WTC11 (cell line): ENCODE measurements around the gene HPCAL1.

Source experiments
- NR2C2 ChIP-seq: sonication (generic); formaldehyde crosslinking; IDR thresholded peaks from 2 replicates; pipeline ENCODE4 v1.8.0; 2022; ENCODE audit warnings: mild to moderate bottlenecking, missing genetic modification reagents
- ZNF232 ChIP-seq: sonication (generic); formaldehyde crosslinking; IDR thresholded peaks from 2 replicates; pipeline ENCODE4 v1.8.0; 2022; ENCODE audit warnings: mild to moderate bottlenecking, missing genetic modification reagents
- TF ChIP-seq, protein P1 (sequence below): fragments of 200-600 bp; IDR thresholded peaks from 2 replicates; pipeline ENCODE4 v1.8.0; 2022; ENCODE audit warnings: antibody characterized with exemption
- TF ChIP-seq, protein P2 (sequence below): fragments of 250-450 bp; sonication (Bioruptor Pico); IDR thresholded peaks from 2 replicates; pipeline ENCODE4 v2.1.2; 2022; ENCODE audit warnings: mild to moderate bottlenecking, moderate library complexity
- TF ChIP-seq, protein P3 (sequence below): sonication (generic); formaldehyde crosslinking; IDR thresholded peaks from 2 replicates; pipeline ENCODE4 v1.8.0; 2022; ENCODE audit warnings: mild to moderate bottlenecking, missing genetic modification reagents
- TF ChIP-seq, protein P4 (sequence below): sonication (generic); formaldehyde crosslinking; IDR thresholded peaks from 2 replicates; pipeline ENCODE4 v1.8.0; 2022; ENCODE audit warnings: missing genetic modification reagents
- TF ChIP-seq, protein P5 (sequence below): sonication (generic); formaldehyde crosslinking; IDR thresholded peaks from 2 replicates; pipeline ENCODE4 v1.8.1; 2023; ENCODE audit warnings: mild to moderate bottlenecking, moderate library complexity, missing genetic modification reagents
- TF ChIP-seq, protein P6 (sequence below): sonication (generic); formaldehyde crosslinking; IDR thresholded peaks from 2 replicates; pipeline ENCODE4 v1.8.1; 2022; ENCODE audit warnings: low read depth, missing genetic modification reagents, borderline replicate concordance

DNA sequence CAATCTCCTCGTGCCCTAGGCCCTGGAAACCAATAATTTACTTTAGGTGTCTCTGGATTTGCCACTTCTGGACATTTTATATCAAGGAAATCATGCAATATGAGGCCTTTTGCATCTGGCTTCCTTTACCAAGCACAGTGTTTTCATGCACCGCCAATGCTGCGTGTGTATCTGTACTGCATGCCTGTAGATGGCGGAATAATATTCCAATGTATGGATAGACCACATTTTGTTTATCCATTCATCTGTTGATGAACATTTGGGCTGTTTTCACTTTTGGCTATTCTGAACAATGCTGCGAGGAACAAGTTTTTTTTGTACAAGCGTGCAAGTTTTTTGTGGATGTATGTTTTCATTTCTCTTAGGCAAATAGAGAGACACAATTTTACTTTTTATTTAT lies 18.9 kb downstream of the HPCAL1 start:
- TF ChIP-seq, protein P1, sequence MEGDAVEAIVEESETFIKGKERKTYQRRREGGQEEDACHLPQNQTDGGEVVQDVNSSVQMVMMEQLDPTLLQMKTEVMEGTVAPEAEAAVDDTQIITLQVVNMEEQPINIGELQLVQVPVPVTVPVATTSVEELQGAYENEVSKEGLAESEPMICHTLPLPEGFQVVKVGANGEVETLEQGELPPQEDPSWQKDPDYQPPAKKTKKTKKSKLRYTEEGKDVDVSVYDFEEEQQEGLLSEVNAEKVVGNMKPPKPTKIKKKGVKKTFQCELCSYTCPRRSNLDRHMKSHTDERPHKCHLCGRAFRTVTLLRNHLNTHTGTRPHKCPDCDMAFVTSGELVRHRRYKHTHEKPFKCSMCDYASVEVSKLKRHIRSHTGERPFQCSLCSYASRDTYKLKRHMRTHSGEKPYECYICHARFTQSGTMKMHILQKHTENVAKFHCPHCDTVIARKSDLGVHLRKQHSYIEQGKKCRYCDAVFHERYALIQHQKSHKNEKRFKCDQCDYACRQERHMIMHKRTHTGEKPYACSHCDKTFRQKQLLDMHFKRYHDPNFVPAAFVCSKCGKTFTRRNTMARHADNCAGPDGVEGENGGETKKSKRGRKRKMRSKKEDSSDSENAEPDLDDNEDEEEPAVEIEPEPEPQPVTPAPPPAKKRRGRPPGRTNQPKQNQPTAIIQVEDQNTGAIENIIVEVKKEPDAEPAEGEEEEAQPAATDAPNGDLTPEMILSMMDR, result no peak
- TF ChIP-seq, protein P2, sequence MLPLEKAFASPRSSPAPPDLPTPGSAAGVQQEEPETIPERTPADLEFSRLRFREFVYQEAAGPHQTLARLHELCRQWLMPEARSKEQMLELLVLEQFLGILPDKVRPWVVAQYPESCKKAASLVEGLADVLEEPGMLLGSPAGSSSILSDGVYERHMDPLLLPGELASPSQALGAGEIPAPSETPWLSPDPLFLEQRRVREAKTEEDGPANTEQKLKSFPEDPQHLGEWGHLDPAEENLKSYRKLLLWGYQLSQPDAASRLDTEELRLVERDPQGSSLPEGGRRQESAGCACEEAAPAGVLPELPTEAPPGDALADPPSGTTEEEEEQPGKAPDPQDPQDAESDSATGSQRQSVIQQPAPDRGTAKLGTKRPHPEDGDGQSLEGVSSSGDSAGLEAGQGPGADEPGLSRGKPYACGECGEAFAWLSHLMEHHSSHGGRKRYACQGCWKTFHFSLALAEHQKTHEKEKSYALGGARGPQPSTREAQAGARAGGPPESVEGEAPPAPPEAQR, result no peak
- TF ChIP-seq, protein P3, sequence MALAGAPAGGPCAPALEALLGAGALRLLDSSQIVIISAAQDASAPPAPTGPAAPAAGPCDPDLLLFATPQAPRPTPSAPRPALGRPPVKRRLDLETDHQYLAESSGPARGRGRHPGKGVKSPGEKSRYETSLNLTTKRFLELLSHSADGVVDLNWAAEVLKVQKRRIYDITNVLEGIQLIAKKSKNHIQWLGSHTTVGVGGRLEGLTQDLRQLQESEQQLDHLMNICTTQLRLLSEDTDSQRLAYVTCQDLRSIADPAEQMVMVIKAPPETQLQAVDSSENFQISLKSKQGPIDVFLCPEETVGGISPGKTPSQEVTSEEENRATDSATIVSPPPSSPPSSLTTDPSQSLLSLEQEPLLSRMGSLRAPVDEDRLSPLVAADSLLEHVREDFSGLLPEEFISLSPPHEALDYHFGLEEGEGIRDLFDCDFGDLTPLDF, result no peak
- TF ChIP-seq ZNF232 (CRISPR knock-in tag), result no peak
- TF ChIP-seq, protein P4, sequence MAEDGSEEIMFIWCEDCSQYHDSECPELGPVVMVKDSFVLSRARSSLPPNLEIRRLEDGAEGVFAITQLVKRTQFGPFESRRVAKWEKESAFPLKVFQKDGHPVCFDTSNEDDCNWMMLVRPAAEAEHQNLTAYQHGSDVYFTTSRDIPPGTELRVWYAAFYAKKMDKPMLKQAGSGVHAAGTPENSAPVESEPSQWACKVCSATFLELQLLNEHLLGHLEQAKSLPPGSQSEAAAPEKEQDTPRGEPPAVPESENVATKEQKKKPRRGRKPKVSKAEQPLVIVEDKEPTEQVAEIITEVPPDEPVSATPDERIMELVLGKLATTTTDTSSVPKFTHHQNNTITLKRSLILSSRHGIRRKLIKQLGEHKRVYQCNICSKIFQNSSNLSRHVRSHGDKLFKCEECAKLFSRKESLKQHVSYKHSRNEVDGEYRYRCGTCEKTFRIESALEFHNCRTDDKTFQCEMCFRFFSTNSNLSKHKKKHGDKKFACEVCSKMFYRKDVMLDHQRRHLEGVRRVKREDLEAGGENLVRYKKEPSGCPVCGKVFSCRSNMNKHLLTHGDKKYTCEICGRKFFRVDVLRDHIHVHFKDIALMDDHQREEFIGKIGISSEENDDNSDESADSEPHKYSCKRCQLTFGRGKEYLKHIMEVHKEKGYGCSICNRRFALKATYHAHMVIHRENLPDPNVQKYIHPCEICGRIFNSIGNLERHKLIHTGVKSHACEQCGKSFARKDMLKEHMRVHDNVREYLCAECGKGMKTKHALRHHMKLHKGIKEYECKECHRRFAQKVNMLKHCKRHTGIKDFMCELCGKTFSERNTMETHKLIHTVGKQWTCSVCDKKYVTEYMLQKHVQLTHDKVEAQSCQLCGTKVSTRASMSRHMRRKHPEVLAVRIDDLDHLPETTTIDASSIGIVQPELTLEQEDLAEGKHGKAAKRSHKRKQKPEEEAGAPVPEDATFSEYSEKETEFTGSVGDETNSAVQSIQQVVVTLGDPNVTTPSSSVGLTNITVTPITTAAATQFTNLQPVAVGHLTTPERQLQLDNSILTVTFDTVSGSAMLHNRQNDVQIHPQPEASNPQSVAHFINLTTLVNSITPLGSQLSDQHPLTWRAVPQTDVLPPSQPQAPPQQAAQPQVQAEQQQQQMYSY (CRISPR knock-in tag), result no peak
- TF ChIP-seq, protein P5, sequence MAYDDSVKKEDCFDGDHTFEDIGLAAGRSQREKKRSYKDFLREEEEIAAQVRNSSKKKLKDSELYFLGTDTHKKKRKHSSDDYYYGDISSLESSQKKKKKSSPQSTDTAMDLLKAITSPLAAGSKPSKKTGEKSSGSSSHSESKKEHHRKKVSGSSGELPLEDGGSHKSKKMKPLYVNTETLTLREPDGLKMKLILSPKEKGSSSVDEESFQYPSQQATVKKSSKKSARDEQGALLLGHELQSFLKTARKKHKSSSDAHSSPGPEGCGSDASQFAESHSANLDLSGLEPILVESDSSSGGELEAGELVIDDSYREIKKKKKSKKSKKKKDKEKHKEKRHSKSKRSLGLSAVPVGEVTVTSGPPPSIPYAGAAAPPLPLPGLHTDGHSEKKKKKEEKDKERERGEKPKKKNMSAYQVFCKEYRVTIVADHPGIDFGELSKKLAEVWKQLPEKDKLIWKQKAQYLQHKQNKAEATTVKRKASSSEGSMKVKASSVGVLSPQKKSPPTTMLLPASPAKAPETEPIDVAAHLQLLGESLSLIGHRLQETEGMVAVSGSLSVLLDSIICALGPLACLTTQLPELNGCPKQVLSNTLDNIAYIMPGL (CRISPR knock-in tag), result no peak
- TF ChIP-seq, protein P6, sequence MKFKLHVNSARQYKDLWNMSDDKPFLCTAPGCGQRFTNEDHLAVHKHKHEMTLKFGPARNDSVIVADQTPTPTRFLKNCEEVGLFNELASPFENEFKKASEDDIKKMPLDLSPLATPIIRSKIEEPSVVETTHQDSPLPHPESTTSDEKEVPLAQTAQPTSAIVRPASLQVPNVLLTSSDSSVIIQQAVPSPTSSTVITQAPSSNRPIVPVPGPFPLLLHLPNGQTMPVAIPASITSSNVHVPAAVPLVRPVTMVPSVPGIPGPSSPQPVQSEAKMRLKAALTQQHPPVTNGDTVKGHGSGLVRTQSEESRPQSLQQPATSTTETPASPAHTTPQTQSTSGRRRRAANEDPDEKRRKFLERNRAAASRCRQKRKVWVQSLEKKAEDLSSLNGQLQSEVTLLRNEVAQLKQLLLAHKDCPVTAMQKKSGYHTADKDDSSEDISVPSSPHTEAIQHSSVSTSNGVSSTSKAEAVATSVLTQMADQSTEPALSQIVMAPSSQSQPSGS (CRISPR knock-in tag), result no peak
- no peak for TF ChIP-seq NR2C2 (CRISPR knock-in tag)
